ENCODE results near the gene ADAM10.

- TF ChIP-seq CTCF (IDR thresholded peaks at IDR 0.05) = no peak
- TF ChIP-seq POLR2A (IDR thresholded peaks at IDR 0.05) = no peak
- TF ChIP-seq EP300 (IDR thresholded peaks at IDR 0.05) = no peak
- no peak for TF ChIP-seq POLR2AphosphoS5 (IDR thresholded peaks at IDR 0.05)
These were observed 1.3 kb downstream of the ADAM10 start for GRCh38 chr15:58748040-58748851.

Data from stomach (tissue), 4 donors.